CD4-positive, alpha-beta T cell treated with Interleukin-6 at 100 ng/mL for 8 hours (primary cell): ENCODE measurements around the gene KIF12.
"Not testable (repeated sequence)": the region's sequence is repeated elsewhere in the genome, so short reads cannot be mapped to it uniquely, and the experiment has no call there.

Experiments used
- DNase-seq: peaks from one replicate; pipeline ENCODE4 v3.0.0-alpha.2; 2020; ENCODE audit warnings: mixed read lengths, low spot score

The KIF12 gene

DNA sequence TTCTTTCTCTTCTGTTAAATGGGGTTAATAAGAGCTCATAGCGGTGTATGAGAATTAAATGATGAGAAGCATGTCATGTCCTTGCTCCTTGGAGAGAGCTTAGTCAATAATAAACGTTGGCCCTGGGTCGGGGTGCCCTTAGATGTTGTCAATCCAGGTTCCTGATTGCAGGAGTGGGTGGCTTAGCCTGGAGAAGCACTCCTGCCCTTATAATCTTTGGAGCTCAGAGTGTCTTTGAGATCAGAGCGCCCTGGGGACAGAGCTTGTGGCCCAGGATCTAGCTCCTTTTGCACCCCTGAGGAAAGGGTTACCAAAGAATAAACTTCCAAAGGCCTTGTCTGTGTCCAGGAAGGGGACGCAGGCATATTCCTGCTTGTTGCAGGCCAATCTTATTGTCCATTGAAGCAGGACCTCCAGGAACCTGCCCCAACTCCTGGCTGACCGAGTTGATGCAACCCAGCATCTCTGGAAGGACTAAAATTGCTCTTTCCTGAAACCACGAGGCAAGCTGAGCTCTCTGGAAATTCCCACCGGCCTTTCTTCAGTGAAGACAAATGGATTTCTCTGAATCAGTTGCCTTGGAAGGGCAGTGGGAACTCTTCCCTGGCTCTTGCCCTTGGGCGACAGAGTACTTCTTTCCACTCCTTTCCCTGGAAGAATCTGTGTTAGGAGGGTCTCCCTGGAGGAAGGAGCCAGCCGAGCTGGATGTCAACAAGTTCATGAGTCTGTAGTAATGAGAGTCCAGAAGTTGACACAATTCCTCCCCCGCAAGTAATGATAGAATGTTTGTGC lies 14.6 kb downstream of the KIF12 start:
- no peak for DNase-seq

DNA sequence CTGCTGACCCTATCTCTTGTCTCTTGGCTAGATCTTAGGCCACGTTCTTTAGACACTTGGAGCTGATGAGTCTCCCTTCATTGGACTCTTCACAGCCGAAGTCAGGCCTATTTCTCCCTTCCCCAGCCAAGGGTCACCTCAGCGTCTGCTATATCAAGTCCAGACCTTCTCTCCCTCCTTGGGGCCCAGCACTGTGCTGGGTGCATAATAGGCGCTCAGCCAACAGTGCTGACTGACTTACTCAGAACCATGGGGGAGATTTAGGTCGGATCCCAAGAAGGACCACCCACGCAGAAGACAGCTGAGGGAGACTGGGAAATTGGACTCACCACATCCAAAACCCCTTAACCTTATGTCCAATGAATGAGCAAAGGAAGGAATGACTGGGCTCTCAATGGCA lies 15.4 kb downstream of the KIF12 start:
- no peak for DNase-seq

DNA sequence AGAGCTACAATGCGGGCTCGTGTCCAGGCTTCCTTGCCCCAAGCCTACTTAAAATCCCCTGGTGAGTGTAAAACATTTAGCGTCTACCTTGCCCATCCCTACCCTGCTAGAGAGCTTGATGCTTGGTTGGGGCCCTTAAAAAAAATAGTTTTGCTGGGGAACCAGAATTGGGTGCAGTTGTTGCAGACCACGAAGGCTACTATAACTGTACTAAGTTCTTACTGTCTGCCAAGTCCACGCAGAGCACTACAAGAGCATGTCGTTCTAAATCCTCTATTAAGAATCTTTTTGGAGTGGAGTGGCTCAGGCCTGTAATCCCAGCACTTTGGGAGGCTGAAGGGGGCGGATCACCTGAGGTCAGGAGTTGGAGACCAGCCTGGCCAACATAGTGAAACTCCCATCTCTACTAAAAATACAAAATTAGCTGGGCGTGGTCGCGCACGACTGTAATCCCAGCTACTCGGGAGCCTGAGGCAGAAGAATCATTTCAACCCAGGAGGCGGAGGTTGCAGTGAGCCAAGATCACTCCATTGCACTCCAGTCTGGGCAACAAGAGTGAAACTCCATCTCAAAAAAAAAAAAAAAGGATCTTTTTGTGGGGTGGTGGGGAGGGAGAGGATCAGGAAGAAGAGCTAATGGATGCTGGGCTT lies 16.2 kb downstream of the KIF12 start:
- DNase-seq: not testable (repeated sequence)

DNA sequence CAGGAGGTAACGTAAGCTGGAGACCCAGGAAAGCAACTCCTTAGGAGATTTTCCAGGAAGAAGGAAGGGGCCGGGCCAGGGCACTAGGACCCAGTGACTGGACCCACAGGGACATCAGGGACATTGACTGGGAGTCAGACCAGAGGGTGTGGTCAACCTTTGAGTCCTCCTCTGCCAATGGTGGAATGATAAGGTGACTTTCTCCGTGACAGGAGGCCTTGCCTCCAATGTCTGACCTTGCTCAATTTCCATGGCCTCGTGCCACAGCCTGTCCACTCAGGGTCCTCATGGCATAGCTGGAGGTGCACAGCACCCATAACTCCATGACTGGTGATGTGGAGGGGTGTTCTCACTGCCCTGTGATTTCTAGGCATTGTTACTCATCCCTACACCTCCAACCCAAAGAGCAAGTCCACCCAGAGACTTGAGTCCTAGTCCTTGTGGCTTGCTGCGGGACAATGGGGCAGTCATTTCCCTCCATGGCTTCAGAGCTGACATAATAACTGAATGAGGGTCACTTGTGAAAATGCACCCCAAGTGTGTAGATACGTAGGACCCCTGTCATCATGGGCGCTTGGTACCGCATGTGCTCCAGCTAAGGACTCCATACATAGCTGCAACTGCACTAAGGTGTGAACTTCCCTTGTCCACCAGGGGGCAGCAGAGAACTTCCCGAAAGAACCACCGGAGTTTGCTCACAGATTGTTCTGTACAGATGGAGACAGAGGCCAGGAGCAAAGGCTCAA lies 16.9 kb downstream of the KIF12 start:
- peak; percentile 71 for DNase-seq

DNA sequence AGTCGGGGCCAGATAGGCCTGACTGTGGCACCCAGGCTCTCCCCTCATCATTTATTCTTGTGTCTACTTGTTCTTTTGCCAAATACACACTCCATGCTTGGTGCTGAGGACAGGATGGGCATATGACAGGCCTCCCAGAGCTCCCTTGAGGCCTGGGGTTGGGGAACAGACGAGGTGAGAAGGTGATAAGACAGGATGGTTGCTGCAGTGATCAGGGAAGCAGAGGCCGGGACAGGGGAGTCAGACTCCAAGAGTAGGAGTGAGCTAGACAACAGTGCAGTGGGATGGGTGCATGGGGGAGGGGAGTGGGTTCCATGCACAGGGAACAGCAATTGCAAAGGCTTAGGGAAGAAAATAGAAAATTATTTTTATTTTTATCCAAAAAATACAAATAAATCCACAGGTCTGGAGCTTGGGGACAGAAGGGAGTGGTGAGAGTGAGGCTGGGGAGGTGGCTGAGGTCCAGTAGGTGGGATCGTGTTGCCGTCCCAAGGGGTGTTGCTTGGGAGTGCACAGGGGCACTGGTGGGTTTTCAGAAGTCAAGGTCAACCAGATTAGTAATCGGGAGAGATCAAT lies 17.6 kb downstream of the KIF12 start:
- no peak for DNase-seq

DNA sequence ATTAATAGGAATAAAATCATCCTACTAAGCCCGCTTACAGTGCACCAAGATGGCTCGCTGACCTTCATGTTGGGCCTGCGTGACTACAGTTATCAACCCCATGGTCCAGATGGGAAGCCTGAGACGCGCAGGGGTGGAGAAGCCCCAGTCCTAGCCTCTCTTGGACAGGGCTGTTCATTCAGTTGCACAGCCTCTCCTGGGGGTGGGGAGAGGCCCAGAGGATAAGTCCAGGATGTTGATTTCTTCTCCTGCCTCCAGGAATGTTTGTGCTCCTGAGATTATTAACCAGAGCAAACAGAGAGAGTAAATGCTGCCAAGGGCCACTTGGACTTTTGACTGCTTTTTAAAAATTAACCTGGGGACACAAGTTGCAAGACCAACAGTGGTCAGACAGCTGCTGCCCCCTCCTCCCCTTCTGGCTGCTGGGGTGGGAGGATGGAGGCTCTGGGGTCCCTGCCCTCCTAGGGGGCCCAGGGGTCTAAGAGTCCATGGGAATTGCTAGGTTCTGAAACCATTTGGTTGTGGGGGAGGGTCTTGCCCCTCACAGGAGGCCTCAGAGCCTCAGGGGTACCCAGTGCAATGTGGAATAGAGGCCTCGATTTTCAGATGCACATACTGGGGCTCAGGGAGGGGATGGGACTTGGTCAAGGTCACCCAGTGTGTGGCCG lies 18.2 kb downstream of the KIF12 start:
- DNase-seq: no peak

DNA sequence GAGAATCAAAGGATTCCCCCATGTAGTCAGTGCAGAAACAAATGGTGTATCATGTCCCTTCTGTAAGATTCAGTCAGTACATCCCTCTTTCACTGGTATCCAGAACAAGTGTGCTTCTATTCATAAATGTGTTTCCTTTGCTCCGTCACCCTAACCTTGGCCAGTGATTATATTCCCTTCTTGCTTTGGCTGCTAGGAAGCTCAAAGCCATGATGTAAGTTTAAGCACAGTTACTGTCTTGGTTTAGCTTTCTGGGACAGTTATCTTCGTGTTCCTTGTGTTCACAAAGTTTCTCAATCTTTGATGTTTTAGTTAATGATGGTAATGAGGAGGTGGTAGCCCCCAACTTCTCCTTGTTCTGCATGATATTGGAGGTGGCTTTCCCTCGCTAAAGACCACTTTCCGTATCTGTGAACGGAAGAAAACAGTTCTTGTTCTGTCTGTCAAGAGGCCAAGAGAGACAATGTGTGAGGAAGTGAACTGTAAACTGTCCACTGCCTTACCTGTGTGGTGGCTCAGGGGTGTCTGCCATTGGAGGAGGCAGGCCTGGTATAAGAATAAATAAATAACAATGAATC lies 18.8 kb downstream of the KIF12 start:
- DNase-seq: no peak

DNA sequence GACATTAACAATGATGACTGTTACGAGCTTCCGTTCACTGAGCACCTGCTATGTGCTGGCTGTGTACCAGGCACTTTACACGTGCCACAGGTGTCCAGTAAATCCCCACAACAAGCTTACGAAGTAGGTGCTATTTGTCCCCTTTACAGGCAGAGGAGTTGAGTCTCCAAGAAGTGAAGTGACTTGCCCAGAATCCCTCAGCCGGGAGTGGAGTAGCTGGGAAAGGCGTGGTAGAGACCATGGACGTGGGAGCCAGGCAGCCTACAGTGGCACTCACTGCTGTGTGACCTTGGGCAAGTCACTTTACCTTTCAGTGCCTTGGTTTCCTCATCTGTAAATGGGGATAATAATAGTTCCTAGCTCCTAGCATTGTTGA lies 20.3 kb downstream of the KIF12 start:
- DNase-seq: no peak

DNA sequence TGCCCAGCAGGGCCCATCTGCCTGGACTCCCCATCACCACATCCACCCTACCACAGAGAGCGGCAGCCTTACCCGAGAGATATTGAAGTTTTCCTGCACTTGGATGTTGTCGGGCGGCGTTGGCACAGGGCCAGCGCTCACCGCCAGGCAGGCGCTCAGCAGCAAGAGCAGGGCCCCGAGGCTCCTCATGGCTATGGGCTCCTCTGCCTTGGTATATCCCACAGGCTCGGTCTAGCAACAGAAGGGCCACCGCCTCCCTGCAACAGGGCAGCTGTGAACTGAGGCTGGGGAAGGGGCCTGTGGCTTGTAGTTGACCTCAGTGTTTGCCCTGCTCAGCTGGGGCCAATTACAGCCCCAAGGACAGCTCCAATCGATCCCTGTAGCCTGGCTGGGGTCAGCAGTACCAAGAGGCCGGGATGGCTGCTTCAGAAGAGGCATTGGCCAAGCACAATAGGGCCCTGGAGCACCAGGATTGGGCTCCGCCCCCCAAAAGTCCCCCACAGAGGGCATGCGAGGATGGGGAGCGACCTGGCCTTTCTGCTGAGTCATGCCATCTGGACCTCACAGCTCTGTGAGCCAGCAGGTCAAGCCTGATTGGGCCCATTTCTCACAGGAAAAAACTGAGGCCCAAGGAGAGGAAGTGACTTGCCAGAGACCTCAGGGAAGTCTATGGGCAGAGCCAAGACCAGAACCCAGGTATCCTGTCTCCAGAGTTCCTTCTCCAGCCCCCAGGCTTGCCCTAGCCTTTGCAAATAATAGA lies 20.9 kb downstream of the KIF12 start, which contains the start of gene AMBP:
Gene AMBP, minus strand, starts transcription at position 280 of the 760 bp plus-strand sequence. Its CDS starts 91 bp downstream, at position 189.
- DNase-seq: no peak

DNA sequence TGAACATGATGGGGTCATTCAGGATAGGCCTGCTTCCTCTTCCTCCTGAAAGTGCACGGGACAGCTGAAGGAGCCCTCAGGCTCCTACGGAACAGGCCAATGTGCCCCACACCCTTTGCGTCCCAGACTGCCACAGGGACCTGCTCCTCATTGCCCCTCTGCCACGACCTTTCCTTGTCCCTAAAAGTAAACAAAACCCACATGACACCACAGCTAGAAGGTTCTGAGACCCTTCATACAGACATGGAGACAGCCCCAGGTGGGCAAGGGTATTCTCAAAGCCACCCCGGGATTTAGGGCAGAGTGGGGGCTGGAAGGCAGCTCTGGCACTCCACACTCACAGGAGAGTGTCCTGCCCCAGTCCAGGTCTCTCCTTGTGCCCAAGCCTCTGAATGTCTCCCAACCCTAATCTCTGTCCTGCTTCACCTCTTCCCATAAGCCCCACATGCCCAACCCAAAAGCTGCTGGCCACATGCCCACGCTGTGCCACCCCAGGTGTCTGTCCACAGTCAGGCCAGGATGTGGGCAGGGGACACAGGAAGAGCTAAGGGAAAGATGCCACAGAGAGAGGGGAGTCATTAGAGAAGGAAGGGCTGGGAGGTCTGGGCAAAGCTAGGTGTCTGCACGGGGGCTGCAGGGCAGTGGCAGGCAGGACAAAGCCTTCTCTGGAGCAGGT lies 21.8 kb downstream of the KIF12 start:
- no peak for DNase-seq

DNA sequence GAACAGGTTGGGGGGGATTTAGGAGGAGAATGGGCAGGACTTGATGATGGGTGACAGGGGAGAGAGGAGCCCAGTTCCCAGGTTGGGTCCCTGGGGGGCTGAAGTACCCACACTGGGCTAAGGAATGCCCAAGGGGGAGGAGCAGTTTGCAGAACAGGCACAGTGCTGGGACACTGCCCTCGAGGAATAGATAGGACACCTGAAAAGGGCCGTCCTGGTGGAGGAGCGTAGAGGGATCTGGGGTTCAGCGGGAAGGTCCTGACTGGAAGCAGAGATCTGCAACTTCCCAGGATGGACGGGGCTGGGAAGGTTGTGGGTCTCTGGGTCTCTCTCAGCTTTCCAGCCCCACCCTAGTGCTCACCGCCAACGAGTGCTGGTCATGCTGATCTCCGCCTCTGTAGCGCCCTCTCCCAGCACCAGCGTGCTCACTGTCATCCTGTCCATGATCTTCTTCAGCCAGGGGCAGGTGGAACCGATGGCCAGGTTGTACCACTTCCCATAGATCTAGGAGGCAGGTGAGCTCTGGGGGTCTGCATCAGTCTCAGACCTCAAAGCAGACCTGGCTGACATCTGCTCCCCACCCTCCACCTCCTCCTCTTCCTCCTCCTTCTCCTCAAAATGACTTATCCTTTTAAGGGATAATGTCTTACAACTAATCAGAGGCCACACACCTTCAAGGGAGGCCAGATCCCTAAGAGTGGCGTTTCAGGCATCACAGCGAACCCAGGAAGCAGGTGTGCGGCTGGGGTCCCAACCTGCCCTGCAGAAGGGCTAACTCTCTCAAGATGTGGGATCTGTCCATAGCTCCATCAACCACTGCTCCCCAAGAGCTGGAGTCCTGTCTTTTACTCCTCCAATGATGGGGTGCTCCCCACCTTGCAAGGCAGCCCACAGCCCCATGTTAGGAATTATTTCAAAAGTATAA lies 22.6 kb downstream of the KIF12 start:
- no peak for DNase-seq

DNA sequence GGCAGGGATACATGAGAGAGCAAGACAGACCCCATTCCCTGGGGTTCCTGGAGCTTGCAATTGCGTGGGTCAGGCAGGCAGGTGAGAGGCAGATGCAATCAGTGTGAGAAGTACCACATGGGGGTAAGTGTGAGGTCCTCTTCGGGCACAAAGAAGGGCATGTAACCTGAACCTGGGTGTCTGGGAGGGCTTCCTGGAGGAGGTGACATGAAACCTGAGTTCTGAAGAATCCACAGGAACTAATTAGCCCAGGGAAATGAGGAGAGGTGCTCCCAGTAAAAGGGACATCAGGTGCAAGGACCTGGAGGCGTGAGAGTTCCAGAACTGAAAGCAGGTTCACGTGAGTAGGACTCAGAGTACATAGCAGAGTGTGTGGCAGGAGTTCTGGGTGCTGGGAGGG lies 23.5 kb downstream of the KIF12 start:
- DNase-seq: no peak

DNA sequence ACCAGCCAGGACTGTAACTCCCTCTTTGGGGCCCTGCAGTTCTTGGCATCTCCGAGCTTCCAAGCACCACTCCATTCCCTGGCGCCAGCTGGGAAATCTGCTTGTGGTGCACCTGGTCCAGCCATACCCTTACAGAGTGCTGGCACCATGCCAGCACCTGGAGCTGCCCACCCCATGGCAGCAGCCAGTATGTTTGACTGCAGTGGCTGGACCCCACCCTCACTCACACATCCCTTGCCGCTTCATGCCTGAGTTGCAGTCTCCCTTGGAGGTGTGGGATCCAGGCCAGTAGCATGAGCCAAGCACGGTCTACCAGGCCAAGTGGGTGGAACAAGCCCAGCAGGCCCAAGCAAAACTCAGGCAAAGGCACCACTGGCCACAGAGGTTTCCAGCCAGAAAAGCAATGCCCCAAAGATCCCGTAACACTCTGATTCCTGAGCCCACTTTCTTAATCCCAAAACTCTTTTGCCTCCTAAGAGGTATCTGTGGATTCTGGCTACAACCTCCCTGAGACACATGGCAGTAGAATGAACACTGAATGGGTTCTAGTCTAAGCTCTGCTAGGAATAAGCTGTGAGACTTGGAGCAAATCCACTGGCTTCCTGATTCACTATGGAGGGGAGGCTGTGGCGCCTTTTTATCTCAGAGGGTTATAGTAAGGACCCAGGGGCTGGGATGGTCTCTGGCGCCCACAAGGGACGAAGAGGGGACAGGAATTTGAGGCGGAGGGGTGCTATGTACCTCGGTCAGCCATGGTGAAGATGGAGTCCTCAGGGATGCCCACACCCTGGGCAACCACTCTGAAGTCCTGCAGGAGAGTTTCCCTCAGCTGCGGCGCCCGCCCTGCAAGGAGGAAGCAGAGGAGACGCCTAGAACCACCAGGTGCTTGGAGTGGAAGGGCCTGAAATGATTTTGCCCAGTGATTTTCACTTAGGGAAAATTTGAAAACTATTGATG lies 26.6 kb downstream of the KIF12 start:
- no peak for DNase-seq

DNA sequence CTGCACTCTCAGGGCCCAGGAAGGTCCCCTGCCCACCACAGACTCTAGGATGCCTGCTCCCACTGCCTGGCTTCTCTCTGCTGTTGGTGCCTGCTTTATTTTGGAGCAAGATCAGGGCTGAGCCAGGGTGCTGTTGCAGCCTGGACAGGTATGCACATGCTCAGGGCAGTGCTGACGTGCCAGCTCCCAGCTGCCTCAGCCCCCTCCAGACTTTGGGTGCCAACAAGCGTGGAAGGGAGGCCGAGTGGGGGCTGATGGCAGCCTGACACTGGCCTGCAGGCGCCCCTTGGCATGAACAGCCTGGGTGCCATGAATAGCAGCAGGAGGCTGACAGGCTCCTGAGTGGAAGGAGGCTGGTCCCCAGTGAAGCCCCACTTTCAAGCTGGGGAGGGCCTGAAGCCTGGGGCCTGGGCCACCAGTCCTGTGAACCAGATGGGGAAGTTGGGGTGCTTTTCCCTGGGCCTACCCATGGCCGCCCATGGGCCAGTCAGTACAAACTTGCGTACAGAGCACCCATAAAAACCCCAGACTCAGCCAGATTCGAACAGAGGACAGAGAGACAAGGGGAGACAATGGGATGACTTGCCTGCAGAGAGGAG lies 27.8 kb downstream of the KIF12 start:
- DNase-seq: no peak

DNA sequence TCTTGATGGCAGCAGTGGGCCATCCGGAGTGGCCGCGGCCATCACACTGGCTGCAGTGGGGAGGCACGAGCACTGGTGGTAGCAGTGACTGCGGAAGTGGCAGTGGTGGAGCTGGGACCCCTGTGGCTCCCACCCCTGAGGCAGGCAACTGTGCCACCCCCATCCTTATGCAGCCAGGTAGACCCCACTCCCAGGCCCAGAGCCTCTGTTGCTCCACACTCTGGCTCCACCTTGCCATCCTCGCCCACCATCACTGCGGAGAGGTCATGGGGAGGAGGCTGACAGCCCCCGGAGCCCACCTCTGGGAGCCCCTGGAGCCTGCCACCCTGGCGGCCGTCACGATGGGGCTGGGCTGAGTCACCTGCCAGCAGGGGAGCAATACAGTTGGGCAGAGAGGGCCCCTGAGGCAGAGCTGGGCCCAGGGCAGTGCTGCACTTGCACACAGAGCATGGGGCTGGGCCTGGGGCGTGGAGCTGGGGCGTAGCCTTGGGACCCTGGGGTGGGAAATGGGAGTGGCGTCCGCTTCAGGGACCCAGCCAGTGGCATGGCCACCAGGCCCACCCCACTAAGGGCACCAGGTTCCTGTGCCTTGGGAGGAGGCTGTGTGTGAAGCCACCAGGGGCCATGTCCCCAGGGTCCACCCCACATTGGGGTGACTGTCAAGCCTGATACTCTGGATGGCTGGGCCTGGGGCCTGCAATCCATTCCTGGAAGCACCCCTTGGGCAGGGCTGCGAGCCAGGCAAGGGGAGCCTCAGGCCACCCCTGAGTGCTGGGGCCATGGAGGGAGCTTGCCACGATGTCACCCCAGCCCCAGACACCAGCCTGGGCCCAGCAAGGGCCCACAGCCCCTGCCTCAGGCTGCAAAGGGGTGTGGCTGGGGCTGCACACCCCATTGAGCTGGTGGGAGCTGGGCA lies 28.6 kb downstream of the KIF12 start:
- no peak for DNase-seq

DNA sequence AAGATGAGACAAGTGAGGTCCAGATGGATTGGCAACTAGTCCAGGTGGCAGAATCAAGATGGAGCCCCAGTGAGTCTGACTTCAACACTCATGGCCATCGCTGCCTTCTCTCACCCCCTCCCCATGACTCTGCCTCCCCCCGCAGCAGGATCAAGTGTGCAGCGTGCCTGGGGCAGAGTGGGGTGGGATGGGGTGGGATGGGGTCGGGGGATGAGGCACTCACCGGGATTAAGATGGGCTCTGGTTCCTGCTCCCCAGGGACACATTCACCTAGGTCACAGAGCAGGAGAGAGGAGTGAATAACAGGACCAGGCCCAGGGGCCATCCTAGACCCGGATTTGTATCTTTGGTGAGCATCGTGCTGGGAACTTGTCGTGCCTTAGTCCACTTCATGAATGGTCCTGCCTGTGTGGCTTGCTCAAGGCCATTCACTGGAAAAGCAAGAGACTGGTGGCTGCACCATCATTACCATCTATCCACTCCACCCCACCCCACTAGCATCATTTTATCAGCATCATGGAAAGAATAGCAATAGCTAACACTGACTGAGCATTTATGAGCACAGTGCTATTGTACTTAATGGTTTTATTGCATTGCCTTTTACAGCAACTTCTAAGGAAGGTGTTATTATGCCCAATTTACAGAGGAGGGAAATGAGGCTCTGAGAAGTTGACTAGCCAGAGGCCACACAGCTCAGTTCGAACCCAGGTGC lies 29.5 kb downstream of the KIF12 start:
- DNase-seq: no peak
